ENCODE measurements around the gene C10orf143.
"Not testable (repeated sequence)": the region's sequence is repeated elsewhere in the genome, so short reads cannot be mapped to it uniquely, and the experiment has no call there.

Gene C10orf143

DNA sequence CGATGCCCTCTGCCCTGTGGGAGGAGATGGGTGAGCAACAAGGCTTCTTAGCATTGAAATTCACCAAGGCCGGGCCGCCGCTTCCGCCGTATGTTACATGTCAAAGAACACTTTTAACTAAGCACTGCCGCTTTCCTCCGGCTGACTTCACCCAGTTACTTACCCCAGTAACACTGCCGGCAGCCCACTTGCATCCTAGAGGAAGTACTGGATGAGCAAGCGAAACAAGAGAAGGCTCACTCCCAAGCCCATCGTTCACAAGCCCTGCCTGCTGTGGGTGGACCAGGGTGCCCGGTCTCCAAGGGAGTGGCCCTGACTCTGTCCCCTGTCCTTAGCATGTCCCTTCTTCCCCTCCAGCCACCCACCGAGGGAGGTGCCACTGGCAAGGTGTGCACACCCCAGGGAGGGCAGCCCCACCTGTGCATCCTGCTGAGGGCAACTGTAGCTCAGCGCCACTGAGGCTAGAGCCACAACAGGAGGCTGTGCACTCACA lies 73.4 kb downstream of the C10orf143 start:
- DNase-seq (ENCODE audit: low read depth in 1 of 2, low spot score in 1 of 2) = no peak

DNA sequence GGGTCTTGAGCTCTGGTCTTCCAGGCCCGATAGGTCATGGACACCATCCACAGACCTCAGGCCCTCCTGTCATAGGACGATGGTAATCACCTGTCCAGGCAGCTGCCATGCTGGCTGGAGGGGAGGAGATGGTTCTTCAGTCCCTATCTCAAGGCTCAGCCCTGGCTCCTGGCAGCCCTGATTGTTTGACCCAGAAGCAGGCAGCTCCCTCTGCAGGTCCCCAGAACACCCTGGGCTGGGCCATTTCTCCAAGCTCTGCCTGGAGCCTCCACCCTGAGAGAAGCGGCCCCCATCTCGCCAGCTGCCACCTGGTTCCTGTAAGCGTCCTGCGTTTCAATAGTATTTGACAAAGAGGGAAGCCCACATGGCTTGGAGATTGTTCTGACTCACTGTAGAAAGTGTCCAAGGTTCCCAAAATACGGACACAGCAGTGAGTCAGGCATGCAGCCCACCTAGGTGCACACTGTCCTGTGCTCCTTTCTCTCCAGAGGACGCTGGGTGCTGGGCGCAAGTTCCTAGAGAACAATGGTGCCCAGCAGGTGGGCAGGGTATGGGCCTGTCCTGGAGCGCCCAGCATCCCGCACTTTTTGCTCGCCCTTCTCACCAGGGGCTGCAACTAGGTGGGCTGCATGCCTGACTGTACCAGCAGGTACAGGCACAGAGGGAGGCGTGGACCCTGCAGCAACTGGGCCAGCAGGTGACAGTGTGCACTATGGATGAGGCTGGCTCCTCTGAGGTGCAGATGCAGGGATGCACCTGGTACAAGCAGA lies 74.1 kb downstream of the C10orf143 start:
- DNase-seq (ENCODE audit: low read depth in 1 of 2, low spot score in 1 of 2) = no peak

DNA sequence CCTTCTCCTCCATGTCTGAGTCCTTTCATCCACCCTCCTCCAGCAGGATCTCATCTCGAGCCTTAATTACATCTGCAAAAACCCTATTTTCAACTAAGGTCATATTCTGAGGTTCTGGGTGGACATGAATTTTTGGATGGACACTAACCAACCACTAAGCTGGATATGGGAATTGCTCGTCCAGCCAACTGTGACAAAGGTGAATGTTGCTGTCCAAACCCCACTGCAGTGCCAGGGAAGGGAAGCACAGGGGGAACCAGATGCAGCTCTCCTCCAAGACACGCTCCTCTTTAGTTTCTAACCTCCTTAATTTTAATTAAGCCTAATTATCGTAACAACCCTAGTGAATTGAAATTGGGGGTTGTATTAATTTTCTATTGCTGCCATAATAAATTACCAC lies 81.4 kb downstream of the C10orf143 start:
- no peak for DNase-seq (ENCODE audit: low read depth in 1 of 2, low spot score in 1 of 2)

DNA sequence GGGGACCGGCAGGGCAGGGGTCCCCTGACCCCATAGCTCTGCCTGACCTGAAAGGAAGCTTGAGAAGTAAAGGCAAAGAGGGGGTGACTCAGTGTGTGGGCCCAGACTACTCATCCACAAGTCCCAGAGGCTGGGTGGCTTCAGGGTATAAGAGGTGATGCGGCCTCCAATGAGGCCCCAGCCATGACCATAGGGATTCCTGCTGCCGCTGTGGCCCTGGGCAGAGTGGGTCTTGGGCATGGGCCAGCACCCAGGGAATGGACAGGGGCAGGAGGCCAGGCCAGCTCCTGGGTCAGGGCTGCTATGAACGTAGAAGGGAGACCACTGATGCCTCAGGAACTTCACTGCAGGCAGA lies 82.2 kb downstream of the C10orf143 start:
- no peak for DNase-seq (ENCODE audit: low read depth in 1 of 2, low spot score in 1 of 2)

DNA sequence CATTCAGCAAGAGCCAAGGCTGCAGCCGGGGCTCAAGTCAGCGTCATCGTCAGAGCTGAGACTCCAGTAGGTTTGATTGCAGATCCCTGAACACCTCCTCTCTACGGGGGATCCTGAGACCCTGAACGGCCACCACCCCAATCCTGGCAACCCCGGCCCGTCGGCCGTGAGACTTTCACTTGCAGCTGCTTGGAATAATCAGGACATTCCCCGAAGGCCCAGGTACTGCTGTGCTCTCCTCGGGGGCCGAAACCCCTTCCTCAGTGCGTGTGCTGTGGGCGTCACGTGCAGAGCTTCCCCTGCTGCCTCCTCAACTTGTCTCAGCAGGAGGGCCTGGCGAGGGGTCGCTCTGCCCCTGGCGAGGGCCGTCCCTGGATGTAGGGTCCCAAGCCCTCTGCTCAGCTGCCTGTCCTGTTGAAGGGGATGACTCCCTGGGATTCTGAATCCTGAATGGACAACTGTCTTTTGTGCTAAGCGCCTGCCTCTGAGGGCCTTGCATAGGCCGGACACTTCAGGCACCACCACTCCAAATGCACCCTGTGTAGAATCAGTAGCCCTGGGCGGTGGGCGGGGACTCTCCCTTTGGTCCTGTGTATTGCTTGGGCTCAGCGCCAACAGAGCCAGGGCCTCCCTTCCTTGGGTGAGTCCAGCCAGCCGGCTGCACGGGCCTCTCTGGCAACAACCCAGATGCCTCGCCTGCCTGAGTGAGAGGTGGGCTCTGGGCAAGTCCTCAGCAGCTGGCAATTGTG lies 82.7 kb downstream of the C10orf143 start:
- no peak for DNase-seq (ENCODE audit: low read depth in 1 of 2, low spot score in 1 of 2)

DNA sequence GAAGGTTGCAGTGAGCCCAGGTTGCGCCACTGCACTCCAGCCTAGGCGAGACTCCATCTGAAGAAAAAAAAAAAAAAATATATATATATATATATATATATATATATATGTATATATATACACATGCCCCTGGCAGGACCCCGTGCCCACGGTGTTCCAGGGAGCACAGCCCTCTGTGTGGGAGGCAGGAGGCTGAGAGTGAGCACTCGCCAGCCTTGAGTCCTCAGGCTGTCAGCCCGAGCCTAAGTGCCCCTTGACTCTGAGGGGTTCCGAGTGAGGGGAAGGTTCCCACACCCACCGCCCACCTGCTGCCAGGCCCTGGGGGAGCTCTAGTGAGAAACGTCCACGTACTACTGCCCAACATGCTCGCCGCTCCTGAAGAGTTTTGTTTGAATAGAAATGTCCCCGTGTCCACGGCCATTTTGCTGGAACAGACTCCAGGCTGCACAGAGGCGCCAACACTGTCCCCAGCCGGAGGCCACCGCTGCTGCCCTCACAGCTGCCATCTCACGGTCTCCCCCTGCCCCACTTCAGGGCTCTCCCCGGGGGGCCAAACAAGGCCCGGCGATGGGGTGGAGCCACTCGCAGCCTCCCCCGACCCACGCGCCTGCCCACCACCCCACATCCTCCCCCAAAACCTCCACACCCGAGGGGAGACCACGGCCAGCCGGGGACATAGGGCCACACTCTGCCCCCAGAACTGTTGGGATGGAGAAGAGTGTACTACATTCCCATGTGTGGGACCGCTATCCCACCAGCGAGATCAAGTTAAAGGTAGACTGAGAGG lies 83.8 kb downstream of the C10orf143 start:
- DNase-seq (ENCODE audit: low read depth in 1 of 2, low spot score in 1 of 2) = no peak

DNA sequence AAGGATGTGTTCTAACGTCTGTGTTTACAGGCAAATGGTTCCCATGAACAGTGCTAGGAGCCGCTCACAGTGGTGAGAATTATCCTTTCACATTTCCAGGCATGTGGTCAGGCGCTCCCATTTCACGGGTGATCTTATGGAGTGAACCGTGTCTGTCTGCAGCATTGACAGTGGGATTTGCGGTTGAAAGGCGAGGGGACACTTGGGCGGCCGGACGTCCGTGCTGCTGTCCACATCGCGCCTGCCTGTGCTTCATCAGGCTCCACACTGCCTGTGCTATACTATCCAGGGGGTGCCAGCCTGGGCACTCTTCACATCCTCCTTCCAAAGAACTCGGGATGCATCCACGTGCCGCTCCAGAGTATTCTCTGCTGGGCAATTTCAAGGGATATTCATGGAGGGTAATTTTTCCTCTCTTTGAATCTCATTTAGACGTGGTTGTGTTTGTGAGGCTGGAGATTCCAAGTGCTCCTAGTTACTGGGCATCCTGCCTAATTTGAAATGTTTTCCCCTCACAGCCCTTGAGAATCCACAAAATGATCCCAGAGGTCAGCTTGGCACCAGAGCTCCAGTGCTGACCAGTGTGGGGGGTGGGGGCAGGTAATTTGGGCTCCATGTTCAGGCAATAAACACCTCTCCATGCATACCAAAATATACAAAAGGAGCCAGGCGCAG lies 84.7 kb downstream of the C10orf143 start:
- DNase-seq (ENCODE audit: low read depth in 1 of 2, low spot score in 1 of 2) = no peak

DNA sequence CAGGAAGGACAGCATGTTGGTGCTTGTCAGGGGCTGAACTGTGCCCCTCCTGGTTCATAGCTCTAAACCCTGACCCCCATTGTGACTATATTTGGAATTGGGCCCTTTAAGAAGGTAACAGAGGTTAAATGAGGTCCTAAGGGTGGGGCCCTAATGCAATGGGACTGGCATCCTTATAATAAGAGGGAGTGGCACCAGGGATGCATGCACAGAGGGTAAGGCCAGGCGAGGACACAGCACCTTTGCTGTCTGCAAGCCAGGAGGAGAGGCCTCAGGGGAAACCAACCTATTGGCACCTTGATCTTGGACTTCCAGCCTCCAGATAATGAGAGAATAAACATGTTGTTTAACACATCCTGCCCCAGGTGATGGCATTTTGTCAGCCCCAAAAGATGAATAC lies 85.3 kb downstream of the C10orf143 start:
- DNase-seq (ENCODE audit: low read depth in 1 of 2, low spot score in 1 of 2) = no peak

DNA sequence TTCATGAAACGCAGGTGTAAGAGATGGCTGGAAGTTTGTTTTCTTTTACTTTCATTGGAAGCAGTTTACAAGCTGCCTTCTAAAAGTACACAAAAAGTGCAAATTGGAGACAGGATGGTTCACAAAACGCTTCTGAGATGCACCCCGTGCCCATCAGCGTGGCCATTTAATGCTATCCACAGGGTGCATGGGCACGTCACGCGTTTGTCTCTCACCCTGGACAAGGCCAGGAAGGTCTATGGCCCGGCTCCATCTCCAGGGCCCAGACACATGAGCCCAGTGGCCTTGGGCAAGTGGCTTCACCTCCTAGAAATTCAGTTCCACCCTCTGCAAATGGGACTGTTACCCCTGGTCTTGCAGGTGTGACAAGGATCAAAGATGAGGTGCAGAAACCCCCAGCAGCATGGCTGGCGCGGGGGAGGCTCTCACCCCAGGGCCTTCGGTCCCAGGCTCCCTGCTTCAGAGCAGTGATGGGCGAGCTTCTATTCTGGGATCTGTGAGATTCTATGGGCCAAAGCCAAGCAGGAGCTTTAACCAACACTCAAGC lies 85.8 kb downstream of the C10orf143 start:
- no peak for DNase-seq (ENCODE audit: low read depth in 1 of 2, low spot score in 1 of 2)

DNA sequence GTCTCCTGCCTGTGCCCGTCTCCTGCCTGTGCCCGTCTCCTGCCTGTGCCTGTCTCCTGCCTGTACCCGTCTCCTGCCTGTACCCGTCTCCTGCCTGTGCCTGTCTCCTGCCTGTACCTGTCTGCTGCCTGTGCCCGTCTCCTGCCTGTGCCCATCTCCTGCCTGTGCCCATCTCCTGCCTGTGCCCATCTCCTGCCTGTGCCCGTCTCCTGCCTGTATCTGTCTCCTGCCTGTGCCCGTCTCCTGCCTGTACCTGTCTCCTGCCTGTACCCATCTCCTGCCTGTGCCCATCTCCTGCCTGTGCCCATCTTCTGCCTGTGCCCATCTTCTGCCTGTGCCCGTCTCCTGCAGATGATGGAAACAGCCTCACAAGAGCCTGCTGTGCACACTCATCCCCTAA lies 86.3 kb downstream of the C10orf143 start:
- not testable (repeated sequence) for DNase-seq (ENCODE audit: low read depth in 1 of 2, low spot score in 1 of 2)

DNA sequence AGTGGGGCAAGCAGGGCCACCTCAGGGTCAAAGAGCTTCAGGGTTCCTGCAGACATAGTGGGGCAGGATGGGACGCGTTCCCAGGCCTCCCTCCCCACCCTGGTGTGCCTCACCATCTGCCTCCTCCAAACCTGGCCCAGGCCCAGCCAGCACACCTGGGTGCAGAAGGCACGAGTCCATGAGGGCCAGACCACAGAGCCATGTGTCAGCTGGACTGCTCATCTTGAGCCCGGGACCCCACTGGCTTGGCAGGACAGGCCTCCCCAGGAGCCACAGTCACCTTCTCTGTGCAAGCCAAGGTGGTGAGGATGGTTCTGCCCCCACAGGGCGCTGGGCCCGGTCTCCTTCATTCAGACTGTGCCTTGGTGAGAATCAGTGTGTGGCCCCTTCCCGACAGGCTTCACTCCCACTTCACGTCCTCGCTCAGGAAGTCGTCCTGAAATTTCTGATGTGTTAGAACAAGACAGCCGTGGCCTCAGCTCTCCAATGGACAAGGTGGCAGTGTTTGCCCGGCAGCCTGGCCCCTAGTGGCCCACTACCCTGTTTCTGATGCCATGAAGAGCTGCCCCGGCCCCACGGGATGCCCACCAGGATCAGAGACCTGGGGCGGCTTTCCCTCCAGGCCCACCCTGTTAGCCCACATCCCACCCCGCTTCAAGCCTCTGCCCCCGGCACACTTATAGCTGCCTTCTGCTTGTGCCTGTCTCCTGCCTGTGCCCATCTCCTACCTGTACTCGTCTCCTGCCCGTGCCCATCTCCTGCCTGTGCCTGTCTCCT lies 87.0 kb downstream of the C10orf143 start:
- DNase-seq (ENCODE audit: low read depth in 1 of 2, low spot score in 1 of 2) = no peak

DNA sequence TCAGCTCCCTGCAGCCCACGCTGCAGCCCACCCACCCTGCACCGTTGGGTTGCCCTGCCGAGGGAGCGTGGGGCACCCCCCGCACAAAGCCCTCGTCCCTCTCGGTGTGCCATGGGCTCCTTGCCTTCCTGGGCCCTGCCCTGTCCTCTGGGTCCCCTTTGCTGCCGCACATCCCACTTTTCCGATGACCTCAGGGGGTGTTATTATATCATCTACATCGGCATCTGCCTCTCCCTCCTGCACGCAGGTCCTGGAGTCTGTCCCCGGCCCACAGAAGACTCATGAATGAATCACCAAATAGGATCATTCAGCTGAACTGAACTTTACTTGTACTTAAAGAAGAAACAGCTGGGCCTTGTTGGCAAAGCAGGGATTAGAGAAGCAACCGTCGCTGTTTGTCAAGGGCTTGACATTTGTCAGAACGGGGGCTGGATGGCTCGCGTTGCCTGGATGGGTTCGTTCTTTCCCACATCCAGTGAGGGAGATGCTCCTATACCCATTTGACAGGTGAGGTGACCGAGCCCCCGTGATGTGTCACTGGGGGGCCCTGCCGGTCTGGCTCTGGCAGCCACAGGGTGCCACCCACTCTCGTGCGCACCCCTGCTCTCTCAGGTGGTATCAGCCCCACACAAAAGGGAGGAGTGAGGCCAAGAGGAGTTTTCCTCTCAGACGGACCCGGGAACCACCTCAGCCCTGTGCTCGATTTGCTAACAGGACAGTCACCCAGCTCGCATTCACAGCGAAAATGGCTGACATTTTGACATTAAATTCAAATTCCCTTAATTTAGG lies 87.9 kb downstream of the C10orf143 start:
- DNase-seq (ENCODE audit: low read depth in 1 of 2, low spot score in 1 of 2) = no peak

DNA sequence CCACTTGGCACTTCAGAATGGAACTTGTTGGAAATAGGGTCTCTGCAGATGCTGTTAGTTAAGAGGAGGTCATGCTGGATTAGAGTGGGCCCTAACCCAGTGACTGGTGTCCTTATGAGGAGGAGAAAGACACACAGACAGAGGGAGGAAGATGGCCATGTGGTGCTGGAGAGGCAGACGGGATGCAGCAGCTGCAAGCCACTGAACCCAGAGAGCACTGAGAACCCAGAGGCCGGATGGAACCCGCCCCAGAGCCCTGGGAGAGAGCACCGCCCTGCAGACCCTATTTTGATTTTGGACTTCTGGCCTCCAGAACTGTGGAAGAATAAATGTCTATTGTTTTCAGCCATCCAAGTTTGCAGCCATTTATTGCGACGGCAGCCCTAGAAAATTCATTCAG lies 88.5 kb downstream of the C10orf143 start:
- DNase-seq (ENCODE audit: low read depth in 1 of 2, low spot score in 1 of 2) = no peak

DNA sequence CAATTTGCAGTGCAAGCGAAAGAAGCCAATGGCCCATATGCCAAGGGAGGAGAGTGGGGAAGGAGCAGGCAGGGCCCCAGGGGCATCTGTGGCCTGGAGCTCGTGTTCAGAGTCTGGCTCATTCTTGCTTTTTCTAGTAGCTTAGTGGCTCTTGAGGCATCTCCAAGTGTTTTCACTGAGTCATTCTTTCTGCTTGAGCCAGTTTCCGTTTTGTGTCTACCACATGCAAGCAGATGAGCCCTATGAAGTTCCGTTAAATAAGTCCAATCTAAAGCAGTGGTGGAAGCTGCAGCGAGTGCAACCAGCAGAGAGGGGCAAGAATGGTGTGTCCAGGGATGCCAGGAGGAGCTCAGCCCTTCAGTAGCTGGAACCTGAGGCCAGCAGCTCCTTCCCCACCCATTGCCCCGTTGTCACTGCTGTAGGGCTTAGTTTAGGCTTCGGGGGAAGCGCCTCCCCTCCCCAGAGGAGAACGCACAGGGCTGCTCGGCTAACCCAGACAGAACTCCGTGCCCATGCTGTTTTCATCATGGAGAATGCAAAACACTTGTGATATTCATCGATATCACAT lies 89.2 kb downstream of the C10orf143 start:
- no peak for DNase-seq (ENCODE audit: low read depth in 1 of 2, low spot score in 1 of 2)

DNA sequence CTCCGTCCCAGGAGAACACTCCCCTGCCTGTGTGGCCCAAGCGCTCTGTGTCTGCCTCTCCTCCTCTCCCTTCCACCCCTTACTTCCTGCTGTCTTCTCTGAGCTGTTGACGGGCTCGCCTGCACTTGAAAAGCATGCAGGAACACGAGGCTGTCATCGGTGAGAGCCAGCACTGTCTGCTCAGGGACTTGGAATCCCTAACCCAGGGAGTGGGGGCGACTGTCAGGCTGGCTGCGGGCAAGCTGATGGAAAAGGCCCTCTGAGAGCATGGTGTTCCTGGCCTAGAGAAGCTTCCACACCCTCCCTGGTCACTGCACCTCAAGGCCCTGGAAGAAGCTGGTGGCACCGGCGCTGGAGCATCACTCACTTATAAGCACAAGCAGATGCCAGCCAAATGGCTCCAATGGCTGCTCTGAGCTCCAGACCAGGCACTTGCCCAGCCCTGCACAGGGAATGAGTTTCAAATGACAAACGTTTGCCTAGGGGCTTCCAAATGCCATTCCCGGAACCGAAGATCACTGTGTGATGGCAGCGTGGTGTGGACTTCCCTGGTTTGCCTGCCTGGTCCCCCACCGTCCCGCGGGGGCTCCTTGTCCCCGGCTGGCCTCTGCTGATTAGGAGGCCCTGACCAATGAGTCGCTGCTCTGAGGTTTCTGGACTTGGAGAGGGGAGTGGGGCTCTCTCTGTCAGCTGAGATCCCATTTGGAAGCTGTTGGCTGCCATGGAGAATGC lies 89.8 kb downstream of the C10orf143 start:
- DNase-seq (ENCODE audit: low read depth in 1 of 2, low spot score in 1 of 2) = no peak

DNA sequence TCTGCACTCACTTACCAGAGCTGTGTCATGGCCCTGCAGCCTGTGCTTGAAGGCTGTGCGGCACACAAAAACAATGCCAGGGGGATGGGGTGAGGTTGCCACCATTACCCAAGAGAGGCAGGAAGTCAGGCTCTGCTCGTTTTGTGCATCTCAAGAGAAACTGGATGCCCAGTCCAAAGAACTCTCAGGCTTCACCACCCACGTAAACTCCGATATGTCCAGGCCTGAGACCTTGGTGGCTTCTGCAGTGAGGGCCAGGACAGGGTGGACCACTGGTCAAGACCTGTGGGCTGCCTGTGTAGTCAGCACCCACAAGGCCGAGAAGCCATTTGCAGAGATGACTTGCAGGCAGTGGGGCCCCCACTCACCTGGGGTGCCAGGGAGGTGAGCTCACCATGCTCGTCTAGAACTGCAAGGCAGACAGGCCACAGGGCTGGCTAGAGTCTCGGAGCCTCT lies 91.9 kb downstream of the C10orf143 start:
- DNase-seq (ENCODE audit: low read depth in 1 of 2, low spot score in 1 of 2) = no peak

DNA sequence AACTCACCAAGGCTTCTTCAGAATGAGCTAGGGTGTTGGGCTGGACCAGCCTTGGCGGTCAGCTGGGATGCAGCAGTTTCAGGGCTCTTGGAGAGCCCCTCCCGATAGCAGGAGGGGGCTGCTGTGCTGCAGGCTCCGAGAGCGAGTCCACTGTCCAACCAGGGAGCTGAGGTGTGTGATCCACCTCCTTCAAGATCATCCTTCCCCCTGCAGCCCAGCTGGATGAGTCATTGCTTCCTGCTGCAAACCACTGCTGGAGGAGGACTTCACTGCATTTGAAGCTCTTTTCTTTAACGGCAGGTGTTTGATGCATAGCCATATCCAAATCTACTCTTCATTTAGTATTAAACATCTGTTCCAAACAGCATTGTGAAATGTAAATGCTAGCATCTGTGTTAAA lies 92.4 kb downstream of the C10orf143 start:
- no peak for DNase-seq (ENCODE audit: low read depth in 1 of 2, low spot score in 1 of 2)

DNA sequence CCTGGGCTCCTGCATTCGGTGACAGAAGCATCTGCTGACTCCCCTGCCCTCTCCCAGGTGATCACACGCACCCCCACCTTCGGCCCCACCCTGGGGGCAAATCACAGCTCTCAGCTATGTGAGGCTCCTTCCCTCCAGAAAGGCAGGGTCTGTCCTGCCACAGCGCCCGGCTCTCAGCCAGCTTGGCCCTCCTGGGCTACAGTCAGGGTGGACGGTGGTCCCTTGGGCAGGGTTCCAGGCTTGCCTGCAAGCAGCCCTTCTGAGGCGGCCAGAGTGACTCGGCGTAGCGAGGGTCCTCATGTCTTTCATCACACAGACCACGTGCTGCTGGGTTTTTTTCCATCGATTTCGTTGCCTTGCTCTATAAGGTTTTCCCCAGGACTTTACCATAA lies 93.0 kb downstream of the C10orf143 start:
- DNase-seq (ENCODE audit: low read depth in 1 of 2, low spot score in 1 of 2) = no peak

Data from stimulated activated CD4-positive, alpha-beta T cell treated with anti-CD3 and anti-CD28 coated beads, Interleukin-15, amount 100 ng/mL, for 1 hour (primary cell).